Kidney (tissue), 14 donors: Measurements from ENCODE around the gene FHAD1. TPM values are rescaled to one million over a fixed set of nuclear protein-coding genes. Genes with fewer than 3 reads are reported as not detected.

Source experiments
- DNase-seq, 5 donors: peaks; one replicate each; pipeline ENCODE4 v3.0.0-alpha.2; 2013 to 2020
- FAIRE-seq: peaks from 2 replicates; lab custom pipeline; 2012; peaks lifted over from hg19 to GRCh38; lab: Jason Lieb, UNC
- H3K27ac ChIP-seq, 2 donors: one replicate each; pipeline ENCODE4 v1.7.0; 2013; ENCODE audit warnings: low read depth in 2 of 2, low read length in 2 of 2, inconsistent platforms in 1 of 2
- H3K27me3 ChIP-seq: one replicate; pipeline ENCODE4 v1.7.1; 2013; ENCODE audit warnings: low read length, inconsistent platforms; ENCODE audit not compliant: control insufficient read depth, insufficient read depth
- H3K36me3 ChIP-seq, 3 donors: one replicate each; pipeline versions ENCODE4 v1.7.0 to v1.7.1; 2013; ENCODE audit warnings: low read length in 3 of 3, control low read depth in 1 of 3, inconsistent platforms in 1 of 3; ENCODE audit not compliant: insufficient read depth in 3 of 3, control insufficient read depth in 2 of 3
- H3K4me1 ChIP-seq, 3 donors: one replicate each; pipeline versions ENCODE4 v1.7.0 to v1.7.1; 2013; ENCODE audit warnings: low read length in 3 of 3, inconsistent platforms in 1 of 3, low read depth in 1 of 3; ENCODE audit not compliant: control insufficient read depth in 2 of 3, insufficient read depth in 2 of 3
- H3K4me3 ChIP-seq, 3 donors: one replicate each; pipeline versions ENCODE4 v1.7.0 to v1.8.1; 2013; ENCODE audit warnings: low read length in 3 of 3, control low read depth in 1 of 3, inconsistent platforms in 1 of 3
- H3K9ac ChIP-seq, 3 donors: one replicate each; pipeline versions ENCODE4 v1.7.0 to v1.7.1; 2013; ENCODE audit warnings: low read length in 3 of 3, control low read depth in 1 of 3, inconsistent platforms in 1 of 3
- H3K9me3 ChIP-seq, 3 donors: one replicate each; pipeline versions ENCODE4 v1.7.0 to v1.7.1; 2013; ENCODE audit warnings: low read length in 3 of 3, control low read depth in 1 of 3, inconsistent platforms in 1 of 3; ENCODE audit not compliant: control insufficient read depth in 2 of 3, insufficient read depth in 1 of 3
- CTCF ChIP-seq: IDR thresholded peaks from 3 replicates; pipeline ENCODE4 v1.5.1; 2012; ENCODE audit warnings: mild to moderate bottlenecking, moderate library complexity, borderline replicate concordance; ENCODE audit not compliant: insufficient read depth; ENCODE audit errors: extremely low read depth
- intact Hi-C: fragments of 100-400 bp; cut with DNase I; formaldehyde crosslinking; loops from one replicate; pipeline ENCODE4 v1.11.1; 2022
- polyA plus RNA-seq: library from polyadenylated mRNA; stranded (reverse); fragments of 350-450 nt; fragmentation: Illumina TruSeq; extraction: RNeasy Lipid Tissue Mini Kit (QIAGEN cat#74804); gene quantifications from one replicate; pipeline ENCODE4 v1.2.3, GENCODE V29; 2014; ENCODE audit warnings: low read depth, low replicate concordance; ENCODE audit not compliant: insufficient read depth
- total RNA-seq: library from RNA; stranded (reverse); fragmentation: NEBNext Ultra II Directional; extraction: Animal tissue kit (Norgen Biotek cat#: 25700); gene quantifications from one replicate; pipeline ENCODE4 v1.2.1, GENCODE V29; 2021
- donor health status: control.
- donor health status: control.
- donor health status: control.
- donor health status: control.
- donor health status: control.
- donor health status: DM: yes; HTN: yes; CAD: no.
- donor health status: Normal renal cell carcinoma (clear cell type).

FHAD1 gene
- total and polyA plus RNA-seq, 2 donors from 2014 or later, result 0.84 to 4.2 TPM

- no peak overlapping the region for H3K4me3 ChIP-seq
- peak in 1 of 5 donors; percentile 55 for DNase-seq
- no peak overlapping the region for H3K9ac ChIP-seq
- H3K27ac ChIP-seq, result no peak overlapping the region
- H3K4me1 ChIP-seq, result no peaks in the 10 kb centered on the region
- no peak for TF ChIP-seq CTCF
- no peaks in the 10 kb centered on the region for H3K9me3 ChIP-seq
- intact Hi-C loops, result no loop called here
- no peaks in the 10 kb centered on the region for H3K36me3 ChIP-seq
- no peaks in the 10 kb centered on the region for H3K27me3 ChIP-seq
- no peak for FAIRE-seq
Measured at GRCh38 chr1:15353839-15354579, 107.0 kb downstream of the FHAD1 start.

DNA sequence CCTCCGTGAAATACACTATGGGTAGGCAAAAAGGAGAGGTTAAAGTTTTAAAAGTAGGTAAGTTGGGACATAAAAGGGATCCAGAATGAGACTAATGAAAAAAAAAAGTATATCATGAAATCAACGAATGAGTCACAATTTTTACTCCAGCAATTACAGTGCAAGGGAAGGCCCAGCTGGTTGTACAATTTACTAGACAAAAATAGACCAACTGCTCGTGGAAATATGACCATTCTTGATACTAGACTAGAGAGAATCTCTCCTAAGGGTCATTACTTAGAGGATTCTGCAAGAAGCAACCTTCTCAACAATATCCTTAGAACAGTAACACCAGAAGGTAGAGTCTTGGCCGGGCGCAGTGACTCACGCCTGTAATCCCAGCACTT is 107.5 kb downstream of the FHAD1 start:
- DNase-seq (peak in 1 of 5 donors; percentile 41), FAIRE-seq (no peak)
- Histone ChIP-seq H3K27me3 (no peaks in the 10 kb centered on the region), H3K27ac (no peak overlapping the region), H3K9ac (no peak overlapping the region), H3K36me3 (no peaks in the 10 kb centered on the region), H3K4me3 (no peak overlapping the region), H3K9me3 (no peaks in the 10 kb centered on the region), H3K4me1 (no peaks in the 10 kb centered on the region)
- intact Hi-C loops, result no loop called here
- no peak for TF ChIP-seq CTCF

DNA sequence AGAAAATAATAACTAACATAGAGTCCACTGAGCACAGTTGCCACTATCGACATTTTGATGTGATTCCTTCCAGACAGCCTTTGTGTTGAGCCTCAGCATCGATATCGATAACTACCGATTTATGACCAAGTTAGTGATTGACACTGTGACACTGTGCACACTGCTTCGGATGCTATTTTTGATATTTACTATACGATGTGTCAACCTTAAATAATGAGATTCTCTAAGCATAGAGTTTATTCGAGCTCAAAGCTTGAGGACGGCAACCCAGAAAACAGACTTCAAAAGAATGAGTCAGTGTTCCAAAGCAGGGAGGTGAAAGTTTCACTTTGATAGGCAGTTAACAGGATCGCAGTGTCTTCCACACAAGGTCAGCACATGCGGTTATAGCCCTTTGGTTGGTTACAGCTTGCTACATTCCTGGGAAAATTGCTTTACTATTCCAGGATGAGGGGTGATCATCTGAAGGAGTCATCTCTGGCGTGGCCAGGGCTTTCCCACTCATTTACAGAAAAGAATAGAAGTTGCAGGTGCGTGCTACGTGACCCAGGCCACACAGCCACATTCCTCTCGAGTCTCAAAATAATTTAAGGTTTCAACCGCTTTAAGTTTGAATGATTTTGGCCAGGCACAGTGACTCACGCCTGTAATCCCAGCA is 109.1 kb downstream of the FHAD1 start:
- no peak overlapping the region for H3K9ac ChIP-seq
- intact Hi-C loops, result no loop called here
- no peak for TF ChIP-seq CTCF
- FAIRE-seq (no peak), DNase-seq (no peak)
- H3K27me3 ChIP-seq, result no peaks in the 10 kb centered on the region
- no peaks in the 10 kb centered on the region for H3K4me1 ChIP-seq
- H3K4me3 ChIP-seq, result no peak overlapping the region
- no peak overlapping the region for H3K27ac ChIP-seq
- no peaks in the 10 kb centered on the region for H3K36me3 ChIP-seq
- H3K9me3 ChIP-seq, result no peaks in the 10 kb centered on the region
